ENCODE data around the gene SNAP47.
"Not testable (repeated sequence)": the region's sequence is repeated elsewhere in the genome, so short reads cannot be mapped to it uniquely, and the experiment has no call there.

Gene SNAP47, protein sequence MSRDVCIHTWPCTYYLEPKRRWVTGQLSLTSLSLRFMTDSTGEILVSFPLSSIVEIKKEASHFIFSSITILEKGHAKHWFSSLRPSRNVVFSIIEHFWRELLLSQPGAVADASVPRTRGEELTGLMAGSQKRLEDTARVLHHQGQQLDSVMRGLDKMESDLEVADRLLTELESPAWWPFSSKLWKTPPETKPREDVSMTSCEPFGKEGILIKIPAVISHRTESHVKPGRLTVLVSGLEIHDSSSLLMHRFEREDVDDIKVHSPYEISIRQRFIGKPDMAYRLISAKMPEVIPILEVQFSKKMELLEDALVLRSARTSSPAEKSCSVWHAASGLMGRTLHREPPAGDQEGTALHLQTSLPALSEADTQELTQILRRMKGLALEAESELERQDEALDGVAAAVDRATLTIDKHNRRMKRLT

GRCh38 chr1:227734856-227735538 is at the start of gene SNAP47, which contains the start of gene JMJD4:
Gene SNAP47 (plus strand): TSS chr1:227735435. CDS start chr1:227747737, 12,302 bp downstream.
Gene JMJD4 (minus strand): TSS chr1:227735302. CDS start chr1:227735273, 29 bp downstream.
- peak; percentile 99 for DNase-seq (ENCODE audit: low spot score)

GRCh38 chr1:227685807-227686206 is 49.4 kb upstream of the SNAP47 start:
- DNase-seq (ENCODE audit: low spot score), result no peak

- DNase-seq (ENCODE audit: low spot score), result no peak
These were observed 37.8 kb upstream of the SNAP47 start for GRCh38 chr1:227697321-227697864.

DNA sequence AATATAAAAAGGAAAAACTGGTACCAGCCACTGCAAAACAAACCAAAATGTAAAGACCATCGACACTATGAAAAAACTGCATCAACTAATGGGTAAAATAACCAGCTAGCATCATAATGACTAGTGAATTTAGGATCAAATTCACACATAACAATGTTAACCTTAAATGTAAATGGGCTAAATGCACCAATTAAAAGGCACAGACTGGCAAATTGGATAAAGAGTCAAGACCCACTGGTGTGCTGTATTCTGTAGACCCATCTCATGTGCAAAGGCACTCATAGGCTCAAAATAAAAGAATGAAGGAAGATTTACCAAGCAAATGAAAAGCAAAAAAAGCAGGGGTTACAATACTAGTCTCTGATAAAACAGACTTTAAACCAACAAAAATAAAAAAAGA is 33.6 kb upstream of the SNAP47 start:
- DNase-seq (ENCODE audit: low spot score), result not testable (repeated sequence)

DNA sequence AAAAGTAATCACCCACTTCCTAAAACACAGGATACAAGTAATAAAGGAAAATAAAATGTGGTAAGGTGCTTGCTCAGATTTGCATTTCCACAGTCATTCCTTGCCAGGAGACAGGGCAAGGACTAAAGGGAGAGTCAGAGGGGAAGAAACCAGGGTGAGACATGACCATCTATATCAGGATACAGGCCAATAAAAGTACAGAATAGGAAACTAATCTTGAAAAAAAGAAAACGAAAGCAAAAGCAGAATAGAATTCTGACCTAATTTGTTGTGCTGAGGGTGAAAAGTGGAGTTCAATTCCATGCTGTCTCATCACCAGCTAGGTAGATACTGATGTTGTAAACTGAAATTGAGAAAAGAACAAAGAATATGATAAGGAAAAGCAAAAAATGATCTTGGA is 27.4 kb upstream of the SNAP47 start:
- no peak for DNase-seq (ENCODE audit: low spot score)

DNA sequence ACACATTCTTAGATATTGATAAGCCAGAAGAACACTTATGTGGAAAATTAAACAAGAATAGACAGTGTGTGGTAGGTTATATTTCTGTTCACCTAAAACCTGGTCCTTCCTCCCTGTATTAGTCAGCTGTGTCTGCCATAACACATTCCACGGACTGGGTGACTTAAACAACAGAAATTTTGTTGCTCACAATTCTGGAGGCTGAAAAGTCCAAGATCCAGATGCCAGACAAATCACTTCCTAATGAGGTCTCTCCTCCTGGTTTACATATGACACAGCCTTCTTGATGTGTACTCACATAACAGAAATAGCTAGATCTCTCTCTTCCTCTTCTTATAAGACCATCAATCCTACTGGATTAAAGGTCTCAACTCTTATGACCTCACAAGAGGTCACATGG is 25.8 kb upstream of the SNAP47 start:
- DNase-seq (ENCODE audit: low spot score), result no peak

DNA sequence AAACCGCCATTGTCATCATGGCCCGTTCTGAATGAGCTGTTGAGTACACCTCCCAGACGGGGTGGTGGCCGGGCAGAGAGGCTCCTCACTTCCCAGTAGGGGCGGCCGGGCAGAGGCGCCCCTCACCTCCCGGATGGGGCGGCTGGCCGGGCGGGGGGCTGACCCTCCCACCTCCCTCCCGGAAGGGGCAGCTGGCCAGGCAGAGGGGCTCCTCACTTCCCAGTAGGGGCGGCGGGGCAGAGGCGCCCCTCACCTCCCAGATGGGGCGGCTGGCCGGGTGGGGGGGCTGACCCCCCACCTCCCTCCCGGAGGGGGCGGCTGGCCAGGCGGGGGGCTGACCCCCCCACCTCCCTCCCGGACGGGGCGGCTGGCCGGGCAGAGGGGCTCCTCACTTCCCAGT is 24.8 kb upstream of the SNAP47 start:
- not testable (repeated sequence) for DNase-seq (ENCODE audit: low spot score)

- no peak for DNase-seq (ENCODE audit: low spot score)
These were observed 22.6 kb upstream of the SNAP47 start for GRCh38 chr1:227712648-227713047.

DNA sequence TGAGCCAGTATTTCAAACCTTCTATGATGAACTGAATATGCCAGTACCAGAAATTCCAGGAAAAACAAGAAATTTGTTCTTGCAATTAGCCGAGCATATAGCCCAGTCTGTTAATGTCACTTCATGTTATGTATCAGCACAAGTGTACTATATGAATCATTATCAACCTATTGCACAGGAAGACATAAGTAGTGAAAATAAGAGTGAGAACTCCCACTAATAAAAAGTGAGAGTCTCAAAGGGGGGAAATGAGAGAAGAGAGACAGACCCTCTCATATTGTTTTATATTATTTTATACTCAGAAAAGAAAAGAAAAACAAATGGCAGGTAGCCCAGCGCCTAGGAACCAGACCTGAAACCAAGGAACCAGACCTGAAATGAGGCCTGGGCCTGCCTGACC is 16.3 kb upstream of the SNAP47 start:
- no peak for DNase-seq (ENCODE audit: low spot score)

DNA sequence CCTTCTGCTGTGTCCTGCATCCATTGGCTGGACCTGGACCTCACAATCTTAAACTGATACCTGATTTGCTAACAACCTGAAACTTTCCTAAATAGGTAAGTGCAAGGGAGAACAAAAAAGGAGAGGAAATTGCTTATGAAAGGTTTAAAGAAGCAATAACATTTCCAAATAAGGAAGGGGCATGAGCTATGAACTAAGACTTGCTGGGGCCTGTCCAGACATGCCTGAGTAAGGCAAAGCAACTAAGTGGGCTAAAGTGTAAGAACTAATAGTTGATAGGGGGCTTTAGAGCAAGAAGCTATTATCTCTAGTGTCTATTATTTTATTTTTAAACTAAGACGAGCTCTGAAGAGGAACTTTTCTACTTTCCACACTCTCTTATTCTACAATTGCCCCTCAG is 11.8 kb upstream of the SNAP47 start:
- no peak for DNase-seq (ENCODE audit: low spot score)

DNA sequence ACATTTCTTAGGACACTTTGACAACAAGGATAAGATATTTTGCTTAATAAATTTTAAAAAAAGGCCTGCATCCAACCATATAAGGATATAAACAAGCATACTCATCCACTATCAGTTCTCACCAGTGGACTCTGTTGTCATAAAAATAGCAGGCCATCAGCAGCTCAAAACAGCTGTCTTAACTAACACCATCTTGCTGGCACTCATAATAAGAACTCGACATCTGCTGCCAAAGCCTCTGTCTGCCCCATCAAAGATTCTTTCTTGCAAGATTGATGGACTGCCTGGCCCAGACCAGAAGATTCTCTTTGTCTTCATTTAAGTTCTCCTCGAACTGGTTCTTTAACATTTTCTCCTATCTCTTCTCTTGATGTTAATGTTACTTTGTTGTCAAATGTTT is 10.2 kb upstream of the SNAP47 start:
- DNase-seq (ENCODE audit: low spot score), result no peak

GRCh38 chr1:227726318-227726717 is 8.9 kb upstream of the SNAP47 start:
- no peak for DNase-seq (ENCODE audit: low spot score)

DNA sequence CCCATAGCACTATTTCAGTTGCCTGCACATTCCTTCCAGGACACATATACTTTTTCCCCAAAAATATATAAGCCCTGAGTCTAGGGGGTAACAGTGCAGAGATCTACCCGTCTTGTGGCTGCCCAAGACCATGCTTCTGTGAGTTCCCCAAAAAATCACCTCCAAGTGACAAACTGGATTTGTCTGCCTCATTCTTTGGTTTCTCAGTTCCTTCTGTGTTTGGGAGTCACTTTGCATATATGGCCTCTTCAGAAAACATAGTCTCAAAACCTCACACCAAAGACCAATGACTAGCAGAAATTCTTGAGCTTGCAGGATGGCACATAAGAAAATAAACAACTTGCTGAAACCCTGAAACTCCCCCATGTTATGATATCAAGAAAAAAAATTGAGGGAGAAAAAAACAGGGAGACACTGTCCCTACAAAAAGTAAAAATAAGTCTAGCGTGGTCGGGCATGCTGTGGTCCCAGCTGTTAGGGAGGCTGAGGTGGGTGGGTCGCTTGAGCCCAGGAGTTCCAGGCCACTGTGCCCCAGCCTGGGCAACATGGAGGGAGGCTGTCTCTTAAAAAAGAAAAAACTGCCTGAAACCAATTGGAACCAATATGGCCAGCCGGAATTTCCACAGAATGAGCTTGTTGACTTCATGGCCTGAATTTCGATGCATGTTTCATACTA is 8.2 kb upstream of the SNAP47 start:
- no peak for DNase-seq (ENCODE audit: low spot score)

GRCh38 chr1:227728059-227728891 is 7.0 kb upstream of the SNAP47 start:
- DNase-seq (ENCODE audit: low spot score), result peak; percentile 75

GRCh38 chr1:227728892-227729143 is 6.4 kb upstream of the SNAP47 start:
- no peak for DNase-seq (ENCODE audit: low spot score)

GRCh38 chr1:227729144-227729880 is 5.9 kb upstream of the SNAP47 start:
- DNase-seq (ENCODE audit: low spot score), result no peak

- DNase-seq (ENCODE audit: low spot score), result peak; percentile 88
These were observed 5.2 kb upstream of the SNAP47 start for GRCh38 chr1:227729881-227730629.

DNA sequence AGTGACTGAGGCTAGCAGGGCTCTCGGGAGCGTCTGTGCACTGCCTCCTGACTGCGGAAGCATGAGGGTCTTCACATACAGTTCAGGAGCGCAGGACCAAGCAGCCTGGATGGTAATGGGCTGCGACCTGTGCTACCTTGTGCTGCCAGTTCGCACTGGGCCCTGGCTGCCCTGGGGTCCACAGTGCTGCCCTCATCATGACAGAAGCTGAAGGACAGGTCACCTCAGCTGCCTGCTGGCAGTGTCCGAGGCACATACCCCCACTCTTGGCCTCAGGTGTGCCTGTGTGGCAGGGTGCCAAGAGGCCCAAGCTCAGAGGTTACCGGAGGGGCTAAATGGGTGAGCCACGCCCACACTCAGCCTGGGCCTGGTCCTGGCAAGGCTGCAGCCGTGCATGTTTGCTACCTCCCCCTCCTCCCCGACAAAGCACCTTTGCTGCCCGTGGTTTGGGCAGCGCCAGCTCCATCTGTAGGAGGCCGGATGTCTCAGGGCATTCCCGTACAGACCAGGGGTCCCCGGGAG is 4.5 kb upstream of the SNAP47 start:
- no peak for DNase-seq (ENCODE audit: low spot score)

DNA sequence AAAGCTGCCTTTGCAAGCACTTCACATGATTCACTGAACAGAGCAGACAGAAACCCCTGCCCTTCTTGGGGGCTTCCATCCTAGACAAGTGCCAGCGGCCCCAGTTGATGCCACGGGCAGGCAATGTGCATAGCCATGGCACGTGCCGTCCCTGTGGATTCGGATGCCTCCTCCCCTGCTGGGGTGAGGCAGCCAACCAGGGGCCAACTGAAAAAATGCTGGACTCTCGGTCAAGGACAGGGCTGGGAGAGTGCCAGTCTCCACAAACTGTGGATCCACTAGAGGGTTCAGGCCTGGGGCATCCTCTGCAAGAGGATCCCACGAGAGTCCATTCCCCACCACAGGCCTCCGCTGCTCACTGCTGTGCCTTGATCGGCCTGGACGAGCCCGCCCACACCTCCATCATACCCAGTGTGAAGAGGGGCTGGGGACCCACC is 4.0 kb upstream of the SNAP47 start:
- no peak for DNase-seq (ENCODE audit: low spot score)

Data from AG20443 (cell line).